HG03575 (cell line): ENCODE data around the gene CAMSAP2.

Source experiments
- ATAC-seq: cut with Tn5 transposase; IDR thresholded peaks from one replicate; pipeline ENCODE4 v1.9.1; 2021; ENCODE audit not compliant: unreplicated experiment, insufficient number of reproducible peaks, low FRiP score; ENCODE audit errors: extremely low read depth

CAMSAP2 gene

DNA sequence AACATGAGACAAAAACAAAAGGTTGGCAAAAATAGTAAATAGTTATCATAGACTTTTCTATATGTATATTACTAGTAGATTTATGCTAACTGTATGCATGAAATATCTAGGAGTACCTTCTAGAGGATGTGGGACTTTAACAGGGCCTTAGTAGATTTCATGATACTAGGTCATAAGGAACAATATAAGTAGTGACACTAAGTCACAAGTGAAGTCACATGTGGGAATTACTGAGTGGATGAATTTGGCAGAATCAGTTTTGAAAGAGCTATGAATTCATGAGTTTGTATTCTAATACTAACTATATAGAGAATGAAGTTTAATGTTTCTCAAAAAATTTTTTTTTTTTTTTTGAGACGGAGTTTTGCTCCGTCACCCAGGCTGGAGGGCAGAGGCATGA lies 81.0 kb downstream of the CAMSAP2 start:
- no peak for ATAC-seq

DNA sequence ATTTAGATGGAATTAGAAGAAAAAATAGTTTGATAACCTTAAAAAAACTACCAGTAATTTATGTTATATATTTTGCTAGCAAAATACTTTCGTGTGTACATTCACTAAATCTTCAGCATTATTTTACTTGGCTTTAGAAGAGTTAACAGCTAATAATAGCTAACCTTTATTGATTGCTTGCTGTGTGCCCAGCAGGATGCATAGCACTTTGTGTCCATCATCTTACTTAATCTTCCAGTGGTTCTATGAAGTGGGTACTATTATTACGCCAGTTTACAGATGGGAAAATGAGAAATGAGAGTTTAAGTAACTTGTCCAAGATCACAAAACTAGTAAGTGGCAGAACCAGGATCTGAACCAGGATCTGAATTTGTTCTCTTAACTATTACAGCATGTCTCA lies 92.4 kb downstream of the CAMSAP2 start:
- no peak for ATAC-seq

DNA sequence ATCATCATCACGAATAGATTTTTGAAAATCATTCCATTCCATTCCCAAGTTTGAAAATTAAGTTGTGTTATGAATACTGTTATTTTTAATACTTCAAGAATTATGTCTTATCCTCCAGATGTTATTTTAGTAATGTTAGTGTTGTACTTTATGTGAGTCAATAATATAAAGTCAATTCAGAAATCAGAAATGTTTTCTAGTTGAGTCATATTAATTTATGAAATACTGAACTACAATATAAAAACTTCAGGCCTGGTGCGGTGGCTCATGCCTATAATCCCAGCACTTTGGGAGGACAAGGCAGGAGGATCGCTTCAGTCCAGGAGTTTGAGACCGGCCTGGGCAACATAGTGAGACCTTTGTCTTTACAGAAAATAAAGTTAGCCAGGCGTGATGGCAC lies 95.7 kb downstream of the CAMSAP2 start:
- ATAC-seq, result no peak

DNA sequence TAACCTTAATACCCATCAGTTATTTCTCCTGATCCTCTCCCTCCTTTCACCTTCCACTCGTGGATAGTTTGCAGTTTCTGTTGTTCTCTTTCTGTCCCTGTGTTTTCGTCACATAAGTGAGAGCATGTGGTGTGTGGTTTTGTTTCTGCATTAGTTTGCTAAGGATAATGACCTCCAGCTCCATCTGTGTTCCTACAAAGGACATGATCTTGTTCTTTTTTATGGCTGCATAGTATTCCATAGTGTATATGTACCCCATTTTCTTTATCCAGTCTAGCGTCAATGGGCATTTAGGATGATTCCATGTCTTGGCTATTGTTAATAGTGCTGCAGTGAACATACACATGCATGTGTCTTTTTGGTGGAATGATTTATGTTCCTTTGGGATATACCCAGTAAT lies 97.5 kb downstream of the CAMSAP2 start:
- ATAC-seq, result no peak

DNA sequence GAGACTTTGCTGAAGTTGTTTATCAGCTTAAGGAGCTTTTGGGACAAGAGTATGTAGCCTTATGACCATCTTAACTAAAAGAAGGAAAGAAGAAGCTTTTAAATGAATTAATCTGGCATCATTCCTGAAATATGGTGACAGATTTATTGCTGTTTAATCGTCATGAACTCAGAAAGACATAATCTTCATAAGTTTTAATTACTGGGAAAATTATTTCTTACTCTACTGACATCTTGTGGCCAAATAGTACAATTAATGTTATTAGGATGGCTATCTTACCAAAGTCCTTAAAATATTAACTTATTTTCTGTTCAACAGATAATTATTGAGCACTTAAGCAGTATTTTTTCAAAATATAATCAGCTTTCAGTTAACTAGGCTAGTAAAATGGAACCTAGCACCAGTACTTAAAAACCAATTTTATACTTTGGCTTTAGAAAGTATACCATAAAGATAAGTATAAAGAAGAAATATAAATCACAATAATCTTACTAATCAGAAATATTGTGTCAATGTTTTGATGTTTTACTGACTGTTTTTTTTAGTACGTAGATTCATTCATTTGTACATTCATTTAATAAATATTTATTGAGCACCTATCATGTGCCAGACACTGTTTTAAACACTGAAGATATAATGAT lies 99.4 kb downstream of the CAMSAP2 start:
- ATAC-seq, result no peak

DNA sequence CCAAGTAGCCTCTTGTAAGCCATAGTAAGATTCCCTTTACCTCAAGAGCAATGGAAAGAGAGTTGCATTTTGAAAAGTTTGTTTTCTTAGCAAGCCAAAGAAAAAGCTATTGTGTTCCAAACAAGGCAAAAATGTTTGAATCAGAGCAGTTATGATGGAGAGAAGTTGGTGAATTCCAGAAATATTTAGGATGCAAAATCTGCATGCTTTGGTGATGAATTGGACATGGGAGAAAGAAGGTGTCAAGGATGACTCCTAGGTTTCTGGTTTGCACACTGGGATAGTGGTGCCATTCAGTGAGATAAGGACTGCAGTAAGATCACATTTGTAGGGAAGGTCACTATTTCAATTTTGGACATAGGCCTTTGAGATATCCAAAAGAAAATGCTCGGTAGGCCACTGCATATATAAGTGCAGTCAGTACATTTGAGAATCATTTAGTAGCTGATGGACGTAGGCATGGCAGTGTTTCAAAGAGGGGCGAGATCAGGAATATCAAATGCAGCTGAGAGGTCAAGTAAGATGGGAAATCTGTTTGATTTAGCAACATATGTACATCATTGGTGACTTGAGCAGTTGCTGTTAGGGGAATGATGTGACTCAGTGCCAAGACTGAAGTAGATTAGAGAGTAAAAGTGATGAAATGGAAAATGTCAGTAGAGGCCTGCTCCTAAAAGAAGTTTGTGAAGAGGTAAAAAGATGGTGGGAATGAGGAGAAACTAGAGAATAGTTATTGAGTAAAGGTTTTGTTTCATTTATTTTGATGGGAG lies 100.2 kb downstream of the CAMSAP2 start:
- no peak for ATAC-seq

DNA sequence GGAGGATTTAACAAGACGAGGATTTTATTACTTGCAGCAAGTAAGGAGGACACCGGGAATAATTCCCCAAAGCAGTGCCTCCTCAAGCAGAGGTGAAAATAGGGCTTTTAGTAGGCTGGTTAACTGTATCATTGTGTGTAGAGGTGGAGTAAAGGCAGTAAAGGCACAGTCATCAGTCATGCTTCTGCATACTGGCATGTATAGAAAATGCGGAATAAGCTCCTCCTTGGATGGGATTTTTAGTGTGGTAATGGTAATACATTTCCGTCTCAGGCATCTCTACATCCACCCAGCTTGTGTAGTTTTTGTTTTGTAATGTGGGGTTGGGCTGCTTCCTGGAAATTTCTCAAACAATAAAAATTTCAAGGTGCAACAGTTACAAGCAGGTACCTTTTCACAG lies 106.7 kb downstream of the CAMSAP2 start:
- no peak for ATAC-seq

DNA sequence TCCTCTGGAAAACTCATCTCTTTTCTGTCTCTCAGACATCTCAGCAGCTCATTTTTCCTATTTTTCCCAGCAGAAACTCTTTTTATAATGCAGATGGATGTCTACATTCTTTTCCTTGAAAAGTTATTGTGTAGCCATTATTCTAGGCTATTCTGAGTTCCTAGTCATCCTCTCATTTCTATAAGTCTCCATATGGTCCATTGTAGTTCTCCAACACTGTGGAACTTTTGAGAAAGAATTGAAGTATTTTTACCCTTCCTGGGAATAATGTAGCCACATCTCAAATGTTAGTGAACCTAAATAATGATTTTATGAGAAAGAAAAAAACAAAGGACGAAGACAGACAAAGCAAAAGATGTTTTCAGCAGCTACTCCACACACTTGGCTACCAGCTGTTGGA lies 107.7 kb downstream of the CAMSAP2 start:
- ATAC-seq, result no peak

DNA sequence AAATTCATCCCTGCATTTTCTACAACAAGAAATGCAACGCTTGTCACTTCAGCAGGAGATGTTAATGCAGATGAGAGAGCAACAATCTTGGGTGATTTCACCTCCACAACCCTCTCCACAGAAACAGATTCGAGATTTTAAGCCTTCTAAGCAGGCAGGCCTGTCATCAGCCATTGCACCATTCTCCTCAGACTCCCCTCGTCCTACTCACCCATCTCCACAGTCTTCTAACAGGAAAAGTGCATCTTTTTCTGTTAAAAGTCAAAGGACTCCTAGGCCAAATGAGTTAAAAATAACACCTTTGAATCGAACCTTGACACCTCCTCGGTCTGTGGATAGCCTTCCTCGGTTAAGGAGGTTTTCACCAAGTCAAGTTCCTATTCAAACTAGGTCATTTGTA lies 110.7 kb downstream of the CAMSAP2 start:
- no peak for ATAC-seq

DNA sequence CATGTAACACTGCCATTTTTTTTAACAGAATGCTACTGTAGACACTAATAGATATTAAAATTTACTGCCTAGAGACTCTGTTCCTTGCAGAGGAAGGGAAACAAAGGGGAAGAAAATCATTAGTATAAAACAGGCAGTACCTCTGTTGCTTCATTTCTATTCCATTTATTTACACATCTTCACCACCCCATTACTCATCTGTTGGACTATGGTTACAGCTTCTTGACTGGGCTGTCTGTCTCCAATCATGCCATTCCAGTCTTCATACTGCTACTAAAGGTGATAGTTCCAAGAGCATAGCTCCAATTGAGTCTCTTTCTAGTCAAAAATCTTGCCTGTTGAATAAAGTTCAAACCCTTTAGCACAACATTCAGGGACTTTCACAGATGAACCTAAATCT lies 111.9 kb downstream of the CAMSAP2 start:
- ATAC-seq, result no peak

DNA sequence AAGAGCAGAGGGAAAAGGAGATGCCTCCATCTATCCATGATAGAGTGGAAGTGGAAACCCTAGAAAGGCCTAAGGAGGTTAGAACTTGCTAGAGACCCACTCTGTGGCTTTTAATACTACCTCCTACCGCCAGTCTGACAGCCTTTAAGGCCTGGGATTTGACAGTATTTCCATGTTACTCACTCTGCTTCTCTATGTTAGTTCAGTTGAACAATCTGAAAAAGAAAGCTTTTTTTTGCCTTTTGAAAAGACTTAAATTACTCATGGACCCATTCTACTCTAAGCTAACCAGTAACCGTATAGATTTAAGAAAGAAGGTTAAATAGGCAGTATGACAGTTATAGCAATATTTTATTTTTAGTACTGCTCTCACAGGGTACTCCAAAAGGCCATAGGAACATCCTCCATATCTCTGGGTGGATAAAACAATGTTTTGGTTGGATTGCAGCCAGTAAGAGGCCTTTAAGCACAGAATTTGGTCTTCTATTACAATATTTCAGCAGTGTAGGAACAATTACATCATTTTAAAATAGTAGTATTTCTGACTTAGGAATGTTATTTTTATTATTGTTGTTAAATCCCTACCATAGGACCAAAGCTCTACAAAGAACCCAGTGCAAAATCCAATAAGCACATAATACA lies 118.1 kb downstream of the CAMSAP2 start:
- ATAC-seq, result no peak

DNA sequence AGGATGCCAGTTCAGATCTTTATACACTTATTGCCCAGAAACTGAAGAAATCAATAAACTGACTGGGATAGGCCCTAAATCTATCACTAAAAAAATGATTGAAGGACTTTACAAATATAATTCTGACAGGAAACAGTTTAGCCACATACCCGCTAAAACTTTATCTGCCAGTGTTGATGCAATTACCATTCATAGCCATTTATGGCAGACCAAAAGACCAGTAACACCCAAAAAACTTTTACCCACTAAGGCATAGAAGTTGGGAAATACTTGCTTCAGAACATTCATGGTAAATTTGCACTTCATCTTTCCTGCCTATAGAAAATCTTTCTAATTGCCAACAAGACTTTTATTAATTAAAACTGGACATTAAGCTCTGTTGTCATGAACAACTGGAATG lies 119.1 kb downstream of the CAMSAP2 start:
- no peak for ATAC-seq

DNA sequence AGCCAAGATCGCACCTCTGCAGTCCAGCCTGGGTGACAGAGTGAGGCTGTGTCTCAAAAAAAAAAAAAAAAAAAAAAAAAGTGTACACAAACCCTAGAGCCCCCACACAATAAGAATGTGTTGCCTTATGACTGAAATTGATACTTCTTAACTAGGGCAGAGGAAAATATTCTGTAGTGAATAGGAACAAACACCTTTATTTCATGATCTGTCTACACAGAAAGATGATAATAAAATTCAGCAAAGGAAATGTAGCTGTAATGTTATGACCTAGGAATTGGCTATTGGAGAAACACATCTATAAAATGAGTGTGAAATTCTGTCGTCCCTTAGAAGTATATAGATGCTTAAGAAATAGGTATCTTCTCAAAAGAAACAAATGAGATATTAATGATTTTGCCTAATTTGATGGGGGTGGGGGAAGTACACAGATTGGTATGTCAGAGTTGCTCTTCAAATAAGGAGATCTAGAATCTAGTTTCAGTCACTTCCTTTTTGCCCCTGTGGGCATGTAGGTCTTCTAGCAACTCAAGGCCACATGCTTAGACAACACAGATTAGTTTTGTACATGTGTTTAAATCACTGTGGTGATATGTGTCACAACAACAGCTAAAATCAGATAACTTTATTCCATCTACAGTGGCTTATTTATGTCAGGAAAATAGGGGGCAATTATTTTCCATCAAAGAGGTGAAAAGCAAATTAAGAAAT lies 123.4 kb downstream of the CAMSAP2 start:
- ATAC-seq, result no peak

DNA sequence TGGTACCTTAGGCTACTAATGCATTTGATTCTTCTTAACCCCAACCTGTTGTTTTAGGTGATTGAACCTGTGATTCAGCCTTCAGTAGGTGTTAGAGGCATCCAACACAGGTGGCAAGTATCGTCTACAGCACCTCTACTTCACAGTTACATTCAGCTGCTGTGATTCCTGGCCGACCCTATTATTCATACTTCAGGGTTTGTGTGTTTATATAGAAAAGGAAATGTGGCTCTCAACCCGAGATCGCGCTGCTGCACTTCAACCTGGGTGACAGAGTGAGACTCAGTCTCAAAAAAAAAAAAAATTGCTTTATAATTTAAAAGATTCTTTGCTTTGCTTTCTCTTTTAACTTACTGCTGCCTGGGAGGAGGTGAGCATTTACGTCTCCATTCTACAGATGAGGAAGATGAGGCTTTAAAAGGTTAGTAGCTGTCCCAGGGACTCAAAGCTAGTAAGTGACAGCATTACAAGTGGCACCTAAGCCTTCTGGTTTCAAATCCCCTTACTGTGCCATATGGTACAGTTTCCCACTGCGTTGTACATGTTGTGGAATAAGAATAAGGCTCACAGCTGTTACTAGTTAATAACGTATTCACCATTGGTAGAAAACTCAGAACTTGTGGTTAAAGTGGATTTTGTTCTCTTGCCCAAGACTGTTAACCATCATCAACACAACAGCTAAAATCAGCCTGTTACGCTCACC lies 124.2 kb downstream of the CAMSAP2 start:
- no peak for ATAC-seq

DNA sequence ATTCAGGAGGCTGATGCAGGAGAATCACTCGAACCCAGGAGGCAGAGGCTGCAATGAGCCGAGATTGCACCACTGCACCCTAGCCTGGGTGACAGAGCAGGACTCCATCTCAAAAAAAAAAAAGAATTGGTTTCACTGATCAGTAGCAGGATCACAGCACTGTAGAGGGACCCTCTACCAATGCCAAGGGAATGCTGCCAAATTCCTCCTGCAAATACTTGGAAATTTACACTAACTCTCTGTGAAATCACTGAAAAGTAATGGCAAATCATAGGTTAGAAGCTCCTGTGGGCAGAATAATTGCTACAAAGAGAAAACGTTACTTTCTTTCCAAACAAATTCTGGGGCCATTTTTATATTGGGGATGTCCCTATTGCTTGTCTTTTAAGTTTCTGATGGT lies 127.4 kb downstream of the CAMSAP2 start:
- no peak for ATAC-seq

DNA sequence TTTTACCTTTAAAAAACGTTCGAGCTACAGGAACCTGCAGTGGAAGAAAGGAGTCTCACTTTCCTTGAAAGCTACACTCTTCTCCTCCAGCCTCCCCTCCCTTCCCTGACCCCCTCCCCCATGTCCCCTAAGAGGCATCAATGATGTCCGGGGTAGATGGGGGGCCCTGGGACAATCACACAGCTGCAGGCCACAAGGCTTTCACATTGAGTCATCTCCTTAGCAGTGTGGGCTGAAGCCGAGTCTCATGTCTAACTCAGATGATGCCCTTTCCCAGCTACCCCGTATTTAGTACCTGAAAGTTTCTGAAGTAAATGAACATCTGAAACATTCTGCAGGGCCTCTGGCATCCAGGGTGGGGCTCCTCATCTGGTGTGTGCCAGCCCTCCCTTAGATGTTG lies 127.8 kb downstream of the CAMSAP2 start:
- ATAC-seq, result peak; percentile 78

DNA sequence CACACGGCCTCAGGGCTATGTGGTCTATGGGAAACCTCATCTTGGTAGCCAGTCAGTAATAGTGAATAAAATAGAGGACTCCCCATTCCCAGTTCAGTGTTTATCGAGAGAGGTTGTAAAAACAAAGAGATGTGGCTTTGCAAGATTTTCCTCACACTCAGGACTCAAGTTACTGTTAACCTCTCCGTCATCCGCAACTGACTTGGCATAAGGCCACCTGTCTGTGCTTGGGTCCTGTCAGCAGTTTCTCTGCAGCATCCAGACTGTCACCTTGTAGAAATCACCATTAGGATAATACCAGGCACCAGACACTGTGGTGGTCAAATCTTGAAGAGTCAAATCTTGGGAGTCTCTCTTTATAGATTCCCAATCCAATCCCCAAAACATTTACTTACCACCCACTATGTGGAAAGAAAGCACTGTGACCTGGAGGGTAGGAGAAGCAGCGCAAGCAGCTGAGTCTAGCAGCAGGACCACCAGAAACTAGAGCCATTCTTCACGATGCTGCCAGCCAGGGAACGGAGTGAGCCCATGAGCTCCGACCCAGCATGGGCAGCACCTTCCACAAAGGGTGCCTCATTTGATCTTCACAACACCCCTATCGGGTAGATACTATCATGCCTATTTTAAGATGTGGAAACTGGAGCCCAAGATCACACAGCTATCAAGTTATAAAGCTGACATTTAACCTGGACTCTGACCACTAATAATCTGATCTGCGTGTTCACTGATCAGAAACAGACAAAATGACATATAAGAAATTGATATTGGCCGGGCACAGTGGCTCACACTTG lies 128.5 kb downstream of the CAMSAP2 start:
- no peak for ATAC-seq

DNA sequence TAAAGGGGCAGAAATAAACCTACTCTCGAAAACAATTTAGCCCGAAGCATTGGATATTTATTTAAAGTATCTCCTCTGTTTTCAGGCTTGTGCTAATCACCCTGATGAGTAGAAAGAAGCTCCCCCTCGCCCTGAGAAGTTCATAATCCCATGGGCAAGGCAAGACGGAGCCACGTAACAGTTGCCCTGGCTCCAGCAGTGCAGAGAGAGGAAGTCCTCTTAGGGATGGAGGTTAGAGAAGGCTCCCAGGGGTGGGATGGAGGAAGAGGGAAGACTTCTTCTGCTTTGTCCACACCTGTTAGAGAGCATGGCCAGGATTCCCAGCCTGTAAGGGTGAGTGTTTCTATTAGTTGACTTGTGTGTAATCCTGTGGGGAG lies 130.7 kb downstream of the CAMSAP2 start:
- no peak for ATAC-seq
